ENCODE measurements around the gene SEPTIN6. TPM values are rescaled to one million over a fixed set of nuclear protein-coding genes. Genes with fewer than 3 reads are reported as not detected.
"Not testable (repeated sequence)": the region's sequence is repeated elsewhere in the genome, so short reads cannot be mapped to it uniquely, and the experiment has no call there.

The SEPTIN6 gene
- total and polyA plus RNA-seq, 10 donors = 45.1 to 139 (median 97.3) TPM

- intact Hi-C loops (cut with DNase I; ENCODE audit: low total_unique reads) = no loop called here
- Histone ChIP-seq H3K4me1 (peaks cover 3 to 53% (median 34%) of the 10 kb centered on the region in 6 donors), H3K27ac (no peak overlapping the region), H3K9me3 (no peaks in the 10 kb centered on the region), H3K4me3 (no peak overlapping the region), H3K27me3 (replicated peaks in 1 of 7) (no peaks in the 10 kb centered on the region), H3K36me3 (peaks cover 0 to 65% (median 30%) of the 10 kb centered on the region in 6 donors)
- no peak for DNase-seq
- no peak for TF ChIP-seq POLR2AphosphoS5 (IDR thresholded peaks at IDR 0.05)
- no peak for TF ChIP-seq POLR2A (IDR thresholded peaks at IDR 0.05)
- TF ChIP-seq, protein P1, sequence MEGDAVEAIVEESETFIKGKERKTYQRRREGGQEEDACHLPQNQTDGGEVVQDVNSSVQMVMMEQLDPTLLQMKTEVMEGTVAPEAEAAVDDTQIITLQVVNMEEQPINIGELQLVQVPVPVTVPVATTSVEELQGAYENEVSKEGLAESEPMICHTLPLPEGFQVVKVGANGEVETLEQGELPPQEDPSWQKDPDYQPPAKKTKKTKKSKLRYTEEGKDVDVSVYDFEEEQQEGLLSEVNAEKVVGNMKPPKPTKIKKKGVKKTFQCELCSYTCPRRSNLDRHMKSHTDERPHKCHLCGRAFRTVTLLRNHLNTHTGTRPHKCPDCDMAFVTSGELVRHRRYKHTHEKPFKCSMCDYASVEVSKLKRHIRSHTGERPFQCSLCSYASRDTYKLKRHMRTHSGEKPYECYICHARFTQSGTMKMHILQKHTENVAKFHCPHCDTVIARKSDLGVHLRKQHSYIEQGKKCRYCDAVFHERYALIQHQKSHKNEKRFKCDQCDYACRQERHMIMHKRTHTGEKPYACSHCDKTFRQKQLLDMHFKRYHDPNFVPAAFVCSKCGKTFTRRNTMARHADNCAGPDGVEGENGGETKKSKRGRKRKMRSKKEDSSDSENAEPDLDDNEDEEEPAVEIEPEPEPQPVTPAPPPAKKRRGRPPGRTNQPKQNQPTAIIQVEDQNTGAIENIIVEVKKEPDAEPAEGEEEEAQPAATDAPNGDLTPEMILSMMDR (IDR thresholded peaks at IDR 0.05 in 8 of 11, conservative IDR thresholded peaks at IDR 0.05 in 3 of 11) = no peak
- WGBS, 5 donors = 89 to 95% (median 91%) methylated on average over 5 to 8 of the region's 8 CpGs
These were observed 19.6 kb downstream of the SEPTIN6 start for GRCh38 chrX:119673336-119673735.

GRCh38 chrX:119672426-119672825, 20.5 kb downstream of the SEPTIN6 start:
- peaks cover 3 to 53% (median 34%) of the 10 kb centered on the region in 6 donors for H3K4me1 ChIP-seq
- no peaks in the 10 kb centered on the region for H3K27me3 ChIP-seq (replicated peaks in 1 of 7)
- H3K36me3 ChIP-seq = peaks cover 0 to 73% (median 30%) of the 10 kb centered on the region in 6 donors
- H3K9me3 ChIP-seq = no peaks in the 10 kb centered on the region
- intact Hi-C loops (cut with DNase I; ENCODE audit: low total_unique reads) = no loop called here
- 77 to 90% (median 86%) methylated on average over 2 of the region's 2 CpGs for WGBS, 5 donors
- peak overlapping the region in 1 of 8 donors; percentile 51 for H3K27ac ChIP-seq
- no peak for DNase-seq
- H3K4me3 ChIP-seq = no peak overlapping the region
- TF ChIP-seq, protein P1 (IDR thresholded peaks at IDR 0.05 in 8 of 11, conservative IDR thresholded peaks at IDR 0.05 in 3 of 11) = no peak

GRCh38 chrX:119669424-119670037, 23.4 kb downstream of the SEPTIN6 start:
- Histone ChIP-seq H3K9me3 (no peaks in the 10 kb centered on the region), H3K36me3 (peaks cover 0 to 71% (median 28%) of the 10 kb centered on the region in 6 donors), H3K27ac (peak overlapping the region in 7 of 8 donors; percentile 15 to 69 (median 55)), H3K27me3 (replicated peaks in 1 of 7) (no peaks in the 10 kb centered on the region), H3K4me1 (peaks cover 0 to 47% (median 26%) of the 10 kb centered on the region in 6 donors), H3K4me3 (no peak overlapping the region)
- intact Hi-C loops (cut with DNase I; ENCODE audit: low total_unique reads) = no loop called here
- 48 to 73% (median 64%) methylated on average over 2 to 6 of the region's 6 CpGs for WGBS, 5 donors
- peak; percentile 74 for DNase-seq
- no peak for TF ChIP-seq POLR2A (IDR thresholded peaks at IDR 0.05)
- peak in 2 of 3 donors; percentile 76 to 82 for TF ChIP-seq POLR2AphosphoS5 (IDR thresholded peaks at IDR 0.05)
- TF ChIP-seq, protein P1 (IDR thresholded peaks at IDR 0.05 in 8 of 11, conservative IDR thresholded peaks at IDR 0.05 in 3 of 11) = no peak

DNA sequence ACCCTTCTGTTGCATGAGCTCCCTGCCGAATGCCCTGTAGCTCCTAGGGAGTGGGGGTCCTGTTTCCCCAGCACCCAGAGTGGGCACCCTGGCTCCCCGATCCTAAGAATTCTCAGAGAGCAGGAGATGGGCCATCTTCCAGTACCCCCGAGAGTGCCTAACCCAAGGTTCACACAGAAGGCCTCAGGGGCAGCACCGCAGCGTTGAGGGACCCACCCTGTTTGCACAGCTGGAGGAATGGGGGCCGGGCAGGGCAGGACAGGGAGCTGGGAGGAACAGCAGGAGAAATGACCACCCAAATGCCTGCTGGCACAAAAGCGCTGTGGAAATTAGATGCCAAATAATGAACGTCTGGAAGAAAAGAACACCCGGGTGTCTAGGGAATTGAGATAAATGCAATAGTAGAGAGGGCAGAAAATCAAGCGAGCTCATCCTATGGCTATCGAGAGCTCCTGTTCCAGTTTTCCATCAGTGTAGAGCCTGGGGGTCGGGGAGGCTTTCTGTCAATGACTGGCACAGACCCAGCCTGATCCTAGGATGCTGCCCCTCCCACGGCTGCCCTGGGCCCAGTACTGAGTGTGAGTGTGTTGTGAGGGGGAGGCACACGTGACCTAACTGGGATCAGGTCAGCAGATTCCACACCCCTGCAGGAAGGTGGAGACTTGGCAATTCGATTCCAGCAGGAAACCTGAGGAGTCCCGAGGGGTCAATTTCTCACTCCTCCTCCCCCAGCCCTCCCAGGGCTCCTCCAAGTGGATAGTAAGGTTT, 25.7 kb downstream of the SEPTIN6 start:
- WGBS, 5 donors = 72 to 81% (median 74%) methylated on average over 12 to 16 of the region's 16 CpGs
- Histone ChIP-seq H3K4me3 (no peak overlapping the region), H3K4me1 (peaks cover 0 to 47% (median 25%) of the 10 kb centered on the region in 6 donors), H3K36me3 (peaks cover 0 to 66% (median 22%) of the 10 kb centered on the region in 6 donors), H3K9me3 (no peaks in the 10 kb centered on the region), H3K27me3 (replicated peaks in 1 of 7) (no peaks in the 10 kb centered on the region), H3K27ac (peak overlapping the region in 4 of 8 donors; percentile 37 to 68 (median 52))
- intact Hi-C loops (cut with DNase I; ENCODE audit: low total_unique reads) = no loop called here
- TF ChIP-seq, protein P1 (IDR thresholded peaks at IDR 0.05 in 8 of 11, conservative IDR thresholded peaks at IDR 0.05 in 3 of 11) = no peak
- TF ChIP-seq POLR2AphosphoS5 (IDR thresholded peaks at IDR 0.05) (no peak), POLR2A (IDR thresholded peaks at IDR 0.05) (no peak)
- DNase-seq = peak; percentile 69

DNA sequence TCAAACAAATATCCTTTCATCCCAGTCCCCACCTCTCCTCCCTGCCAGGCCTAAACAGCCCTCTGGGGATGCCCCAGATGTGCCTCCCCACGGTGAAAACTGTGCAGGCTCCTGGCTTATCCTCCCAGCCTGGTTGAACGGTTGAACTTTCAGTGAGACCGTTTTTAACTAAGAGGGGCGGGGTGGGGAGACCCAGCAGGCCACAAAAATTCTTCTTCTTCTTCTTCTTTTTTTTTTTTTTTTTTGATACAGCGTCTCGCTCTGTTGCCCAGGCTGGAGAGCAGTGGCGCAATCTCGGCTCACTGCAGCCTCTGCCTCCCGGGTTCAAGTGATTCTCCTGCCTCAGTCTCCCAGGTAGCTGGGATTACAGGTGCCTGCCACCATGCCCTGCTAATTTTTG, 28.1 kb downstream of the SEPTIN6 start:
- H3K4me1 ChIP-seq = peaks cover 0 to 39% (median 24%) of the 10 kb centered on the region in 6 donors
- peak; percentile 52 for DNase-seq
- peak overlapping the region in 4 of 8 donors; percentile 37 to 68 (median 52) for H3K27ac ChIP-seq
- H3K36me3 ChIP-seq = peaks cover 0 to 69% (median 25%) of the 10 kb centered on the region in 6 donors
- H3K27me3 ChIP-seq (replicated peaks in 1 of 7); H3K9me3 ChIP-seq; intact Hi-C loops (cut with DNase I; ENCODE audit: low total_unique reads); H3K4me3 ChIP-seq: not testable (repeated sequence)
- 25 to 70% (median 60%) methylated on average over 4 to 9 of the region's 9 CpGs for WGBS, 5 donors
